ENCODE results near the gene FNDC3B. TPM values are rescaled to one million over a fixed set of nuclear protein-coding genes. Genes with fewer than 3 reads are reported as not detected.

Gene FNDC3B
- total RNA-seq, 1 donor from 2014 or later: 147 TPM

DNA sequence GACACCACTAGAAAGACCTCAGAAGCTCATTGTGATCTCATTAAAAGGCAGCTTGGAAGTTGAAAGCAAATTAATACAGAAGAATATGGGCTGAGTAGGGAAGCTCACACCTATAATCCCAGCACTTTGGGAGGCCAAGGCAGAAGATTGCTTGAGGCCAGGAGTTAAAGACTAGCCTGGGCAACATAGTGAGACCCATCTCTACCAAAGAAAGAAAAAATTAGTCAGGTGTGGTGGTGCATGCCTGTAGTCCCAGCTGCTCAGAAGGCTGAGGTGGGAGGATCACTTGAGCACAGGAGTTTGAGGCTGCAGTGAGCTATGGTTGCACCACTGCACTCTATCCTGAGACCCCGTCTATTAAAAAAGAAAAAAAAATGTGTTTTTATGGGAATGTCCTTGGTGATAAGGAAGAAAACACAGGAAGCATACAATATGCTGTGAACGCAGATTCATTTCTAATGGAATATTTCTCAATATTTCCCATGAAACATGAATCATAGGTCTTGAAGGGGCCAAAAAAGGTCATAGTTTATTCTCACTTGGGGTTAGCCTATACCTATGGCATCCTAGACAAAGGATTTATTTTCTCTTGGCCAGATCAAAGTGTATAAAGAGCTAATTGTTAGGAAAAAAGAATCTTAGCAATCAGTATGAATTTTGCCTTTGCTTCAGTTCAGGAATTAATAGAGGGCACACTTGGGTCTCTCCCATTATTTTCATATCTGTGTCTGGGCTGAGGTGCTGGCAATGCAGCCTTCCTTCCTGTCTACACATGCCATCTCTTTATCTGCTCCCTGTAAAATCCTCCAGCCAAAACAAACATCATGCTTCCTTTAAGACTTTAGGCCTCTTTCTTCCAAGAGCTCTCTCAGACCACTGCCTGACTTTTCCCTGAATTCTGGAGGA, 98.2 kb downstream of the FNDC3B start:
- no peak for DNase-seq

DNA sequence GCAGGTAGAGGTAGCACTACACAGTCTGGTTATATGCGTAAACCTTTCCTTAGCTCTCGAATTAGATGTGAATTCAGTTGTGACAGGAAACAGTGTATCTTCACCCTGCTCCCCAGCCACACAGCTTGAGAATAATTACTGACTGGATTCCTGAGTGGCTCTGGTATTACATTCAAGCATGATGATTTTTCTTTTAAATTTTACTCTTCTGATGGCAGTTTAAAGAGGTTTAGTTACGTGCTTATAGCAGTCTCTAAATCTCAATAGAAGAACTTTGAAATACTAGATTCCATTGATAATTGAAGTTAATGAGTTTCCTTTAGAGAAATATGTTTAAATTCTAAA, 98.8 kb downstream of the FNDC3B start:
- no peak for DNase-seq

DNA sequence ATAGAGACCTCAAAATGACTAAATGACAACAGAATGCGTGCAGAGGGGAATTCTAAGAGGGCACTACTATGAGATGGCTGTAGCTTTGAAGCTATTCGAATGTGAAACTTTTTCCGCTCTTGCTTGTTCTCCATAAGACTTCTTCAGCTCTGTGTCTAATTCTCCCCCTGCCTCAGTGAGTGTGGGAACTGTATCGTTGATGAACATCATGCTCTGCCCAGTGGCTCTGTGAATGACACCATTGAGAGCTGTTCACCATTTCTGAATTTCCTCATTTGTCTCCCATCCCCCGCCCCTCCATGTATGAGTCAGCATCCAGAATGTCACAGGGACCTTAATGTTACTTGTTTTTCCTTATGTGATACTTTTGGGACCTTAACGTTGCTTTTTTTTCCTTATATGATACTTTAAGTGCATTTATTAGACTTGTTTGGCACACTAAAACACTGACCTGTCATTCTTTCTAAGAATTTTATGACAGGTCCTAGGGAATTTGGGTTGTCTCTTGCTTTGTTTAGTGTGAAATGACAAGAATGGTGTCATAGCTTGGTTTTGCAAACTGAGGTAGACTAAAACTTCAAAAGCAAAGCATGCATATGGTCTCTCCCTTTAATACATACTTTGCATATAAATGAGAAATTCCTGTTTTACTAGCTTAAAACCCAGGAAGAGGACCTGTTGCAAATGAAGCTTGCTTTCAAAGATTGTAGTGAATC, 99.6 kb downstream of the FNDC3B start:
- DNase-seq: peak; percentile 49

DNA sequence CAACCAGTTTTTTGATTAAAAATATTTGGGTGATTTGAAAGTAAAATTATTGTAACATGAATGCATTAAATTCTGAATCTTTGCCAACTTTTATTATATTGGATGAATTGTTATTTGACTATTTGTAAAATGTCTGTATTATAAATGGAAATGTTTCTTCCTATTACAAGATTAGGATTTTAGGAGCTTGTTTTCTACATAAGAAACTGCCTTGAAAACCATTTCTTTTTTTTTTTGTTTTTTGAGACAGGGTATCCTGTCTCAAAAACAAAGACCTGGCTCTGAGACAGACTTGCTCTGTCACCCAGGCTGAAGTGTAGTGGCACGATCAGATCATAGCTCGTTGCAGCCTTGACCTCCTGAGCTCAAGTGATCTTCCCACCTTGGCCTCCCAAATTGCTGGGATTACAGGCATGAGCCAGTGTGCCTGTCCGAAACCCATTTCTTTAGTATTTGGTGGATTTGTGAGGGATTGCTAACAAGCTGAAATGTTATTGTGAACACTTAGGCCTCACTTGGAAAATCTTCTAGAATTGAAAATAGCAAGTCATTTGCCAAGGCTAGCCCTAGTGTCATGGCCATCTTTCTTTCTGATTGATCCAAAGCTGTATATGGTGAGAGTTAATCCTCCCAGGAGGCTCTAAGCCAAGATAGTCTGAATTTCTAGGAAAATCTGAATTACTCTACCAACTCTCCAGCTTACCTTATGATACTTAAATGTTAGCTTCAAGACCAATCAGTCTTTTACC, 100.3 kb downstream of the FNDC3B start:
- no peak for DNase-seq

DNA sequence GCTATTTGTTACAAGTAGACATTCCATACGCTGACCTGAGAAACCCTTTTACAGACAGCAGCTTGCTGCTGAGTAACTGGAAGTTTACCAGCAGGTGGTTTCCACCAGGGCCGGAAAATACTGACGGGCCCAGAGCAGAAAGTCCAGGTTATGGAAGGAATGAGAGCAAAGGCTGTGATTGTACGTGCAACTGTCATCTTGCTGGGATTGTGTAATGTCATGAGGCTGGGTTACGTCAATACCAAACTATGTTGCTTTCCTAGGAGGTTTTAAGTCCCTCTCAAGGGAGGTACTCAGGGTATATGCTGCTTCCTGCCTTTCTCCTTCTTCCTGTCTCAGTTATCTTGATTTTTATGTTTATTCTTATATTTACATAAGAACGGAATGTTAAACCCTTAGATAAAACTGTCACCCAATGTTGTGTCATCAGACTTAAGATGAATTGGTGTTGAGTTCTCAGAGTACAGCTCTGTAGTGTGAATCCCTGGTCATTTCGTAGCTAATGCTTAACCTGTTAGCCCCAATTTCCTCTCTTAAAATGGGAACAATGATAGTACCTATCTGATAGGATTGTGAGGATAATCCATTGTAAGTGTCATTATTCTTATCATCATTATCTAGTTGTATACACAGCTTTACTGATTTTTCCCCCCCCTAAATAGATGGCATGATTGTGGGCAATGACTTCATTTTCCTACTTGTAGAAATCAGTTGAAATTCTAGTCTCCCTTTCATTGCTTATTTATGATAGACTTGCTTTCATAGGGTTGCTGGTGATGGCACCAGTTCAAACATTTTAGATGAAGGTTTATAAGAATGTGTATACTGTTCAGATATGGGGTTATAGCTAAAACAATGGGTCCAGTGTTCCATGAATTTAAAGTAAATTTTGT, 101.4 kb downstream of the FNDC3B start:
- peak; percentile 66 for DNase-seq

DNA sequence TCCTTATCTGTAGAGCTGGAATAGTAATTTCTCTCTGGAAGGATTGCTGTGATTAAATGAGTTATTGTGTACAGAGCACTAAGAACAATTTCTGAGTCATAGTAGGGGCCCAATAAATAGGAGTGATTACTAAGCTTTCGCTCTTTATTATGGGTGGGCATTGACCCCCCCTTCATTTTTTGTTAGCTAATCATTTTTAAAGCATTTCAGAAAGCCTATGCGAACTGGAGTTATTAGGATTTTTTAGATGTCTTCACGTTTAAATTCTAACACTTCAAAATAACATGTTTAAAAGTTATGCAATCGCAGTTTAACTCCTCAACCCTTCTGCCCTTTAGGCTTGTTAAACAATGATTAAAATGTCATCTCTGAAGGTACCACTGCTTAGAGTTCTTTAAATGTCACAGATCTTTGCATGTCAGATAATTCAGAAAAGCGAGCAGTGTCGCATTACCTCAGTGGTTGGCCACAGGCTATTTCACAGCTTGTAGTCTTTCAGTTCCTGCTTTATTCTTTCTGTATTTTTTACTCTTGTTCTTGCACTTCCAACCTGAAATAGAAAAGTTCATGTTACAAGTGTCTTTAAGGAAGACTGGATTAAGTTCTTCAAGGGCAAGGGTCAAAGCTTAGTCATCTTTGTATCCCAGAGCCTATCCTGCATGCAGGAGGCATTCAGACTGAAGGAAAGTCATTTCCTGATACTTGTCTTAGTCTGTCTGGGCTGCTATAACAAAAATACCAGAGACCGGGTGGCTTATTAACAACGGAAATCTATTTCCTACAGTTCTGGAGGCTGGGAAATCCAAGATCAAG, 102.9 kb downstream of the FNDC3B start:
- no peak for DNase-seq

DNA sequence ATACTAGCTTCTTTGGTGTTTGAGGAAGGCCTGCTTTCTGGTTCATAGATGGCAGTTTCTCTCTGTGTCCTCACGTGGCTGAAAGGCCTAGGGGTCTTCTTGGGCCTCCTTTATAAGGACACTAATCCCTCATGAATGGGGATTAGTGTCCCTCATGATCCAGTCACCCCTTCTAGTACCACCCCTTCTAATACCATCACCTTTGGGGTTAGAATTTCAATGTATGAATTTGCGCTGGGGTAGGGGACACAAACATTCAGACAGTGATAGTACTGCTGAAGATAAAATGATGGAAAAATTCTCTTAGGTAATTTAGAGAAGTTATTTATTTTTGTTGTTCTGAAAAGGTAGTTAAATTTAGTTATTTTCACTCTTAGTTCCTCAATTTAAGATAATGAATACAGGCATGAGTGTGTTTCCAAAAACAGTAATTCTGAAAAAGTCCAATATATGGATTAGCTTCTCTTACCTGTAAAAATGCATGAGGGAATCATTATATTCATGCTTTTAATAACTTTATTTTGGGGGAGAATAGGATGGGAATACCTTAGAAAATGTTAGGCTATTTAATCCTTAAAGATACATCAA, 103.6 kb downstream of the FNDC3B start:
- DNase-seq: no peak

DNA sequence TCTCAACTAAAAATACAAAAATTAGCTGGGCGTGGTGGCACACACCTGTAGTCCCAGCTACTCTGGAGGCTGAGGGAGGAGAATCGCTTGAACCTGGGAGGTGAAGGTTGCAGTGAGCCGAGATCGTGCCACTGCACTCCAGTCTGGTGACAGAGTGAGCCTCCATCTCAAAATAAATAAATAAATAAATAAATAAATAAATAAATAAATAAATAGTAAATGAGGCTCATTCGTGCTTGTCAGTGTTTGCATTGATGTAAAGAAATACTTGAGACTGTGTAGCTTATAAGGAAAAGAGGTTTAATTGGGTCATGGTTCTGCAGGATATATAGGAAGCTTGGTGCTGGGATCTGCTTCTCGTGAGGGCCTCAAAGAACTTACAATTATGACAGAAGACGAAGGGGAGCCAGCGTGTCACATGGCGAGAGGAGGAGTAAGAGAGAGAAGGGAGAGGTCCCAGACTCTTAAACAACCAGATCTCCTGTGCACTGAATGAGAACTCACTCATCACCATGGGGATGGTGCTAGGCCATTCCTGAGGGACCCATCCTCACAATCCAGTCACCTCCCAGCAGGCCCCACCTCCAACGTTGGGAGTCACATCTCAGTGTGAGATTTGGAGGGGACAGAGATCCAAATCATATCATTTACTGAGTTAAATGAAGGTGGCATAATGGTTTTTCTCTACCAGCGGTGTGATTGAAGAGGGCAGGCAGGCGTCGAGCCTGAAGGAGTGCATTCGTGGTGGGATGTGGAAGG, 104.5 kb downstream of the FNDC3B start:
- DNase-seq: no peak

DNA sequence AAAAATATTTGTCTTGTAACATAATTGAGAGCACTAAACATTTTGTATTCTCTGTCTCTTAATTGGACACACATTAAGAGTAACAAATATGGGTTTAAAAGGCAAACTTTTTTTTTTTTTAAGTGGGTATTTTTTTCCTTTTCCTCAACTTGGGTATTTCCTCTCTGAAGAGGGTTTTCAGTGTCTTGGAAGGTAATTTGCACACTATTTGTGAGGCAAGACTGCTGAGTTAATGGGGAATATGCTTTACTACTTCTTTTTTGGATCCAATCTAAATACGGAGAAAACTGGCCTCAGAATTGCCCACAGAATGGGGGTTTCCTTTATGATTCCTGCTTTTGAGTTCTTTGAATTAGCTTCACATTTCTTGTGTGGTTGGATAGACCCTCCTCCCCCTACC, 105.2 kb downstream of the FNDC3B start:
- no peak for DNase-seq

DNA sequence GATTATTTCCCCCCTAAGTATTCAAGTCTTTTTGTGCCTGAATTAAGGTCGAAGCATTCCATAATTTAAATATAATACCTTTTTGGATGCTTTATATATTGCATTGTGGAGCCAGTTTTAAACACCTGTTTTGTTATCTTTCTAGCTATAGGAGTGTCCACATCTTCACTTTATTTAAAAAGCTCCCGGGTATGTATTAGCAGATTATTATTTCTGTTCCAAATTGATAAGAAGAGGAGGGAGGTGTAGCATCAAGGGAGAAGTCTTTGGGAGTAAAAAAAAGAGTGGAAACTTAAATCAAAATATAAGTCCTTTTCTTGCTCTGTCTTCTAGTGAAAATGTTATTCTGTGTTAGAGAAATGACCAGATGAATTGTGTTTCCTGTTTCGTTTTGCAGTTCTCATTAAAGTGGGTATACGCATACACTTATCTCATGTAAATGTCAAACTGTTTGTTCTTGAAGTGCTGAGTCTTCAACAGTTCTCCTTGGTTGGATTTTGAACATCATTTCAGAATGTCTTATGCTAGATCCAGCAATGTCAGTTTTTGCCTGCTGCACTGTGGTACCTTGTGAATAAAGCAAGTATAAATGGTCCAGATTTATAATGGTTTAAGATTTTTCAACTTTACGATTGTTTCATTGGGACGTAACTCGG, 105.8 kb downstream of the FNDC3B start:
- no peak for DNase-seq

DNA sequence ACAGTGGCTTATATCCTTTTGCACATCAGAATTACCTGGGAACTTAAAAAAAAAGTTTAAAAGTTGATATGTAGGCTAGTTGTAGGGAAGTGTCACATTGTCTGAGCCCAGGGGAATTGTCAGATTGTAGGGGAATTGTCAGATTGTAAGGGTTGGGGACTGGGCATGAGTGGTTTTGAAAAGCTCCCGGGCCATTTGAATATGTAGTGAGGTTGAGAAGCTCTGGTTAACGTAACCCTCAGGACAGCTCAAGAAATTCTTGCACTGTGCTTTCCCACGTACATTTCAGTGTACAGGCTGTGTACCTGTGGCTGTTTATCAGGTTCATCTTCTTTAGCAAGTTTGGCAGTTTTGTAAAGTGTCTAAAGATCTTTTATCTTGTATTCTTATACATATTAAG, 107.0 kb downstream of the FNDC3B start:
- DNase-seq: no peak

DNA sequence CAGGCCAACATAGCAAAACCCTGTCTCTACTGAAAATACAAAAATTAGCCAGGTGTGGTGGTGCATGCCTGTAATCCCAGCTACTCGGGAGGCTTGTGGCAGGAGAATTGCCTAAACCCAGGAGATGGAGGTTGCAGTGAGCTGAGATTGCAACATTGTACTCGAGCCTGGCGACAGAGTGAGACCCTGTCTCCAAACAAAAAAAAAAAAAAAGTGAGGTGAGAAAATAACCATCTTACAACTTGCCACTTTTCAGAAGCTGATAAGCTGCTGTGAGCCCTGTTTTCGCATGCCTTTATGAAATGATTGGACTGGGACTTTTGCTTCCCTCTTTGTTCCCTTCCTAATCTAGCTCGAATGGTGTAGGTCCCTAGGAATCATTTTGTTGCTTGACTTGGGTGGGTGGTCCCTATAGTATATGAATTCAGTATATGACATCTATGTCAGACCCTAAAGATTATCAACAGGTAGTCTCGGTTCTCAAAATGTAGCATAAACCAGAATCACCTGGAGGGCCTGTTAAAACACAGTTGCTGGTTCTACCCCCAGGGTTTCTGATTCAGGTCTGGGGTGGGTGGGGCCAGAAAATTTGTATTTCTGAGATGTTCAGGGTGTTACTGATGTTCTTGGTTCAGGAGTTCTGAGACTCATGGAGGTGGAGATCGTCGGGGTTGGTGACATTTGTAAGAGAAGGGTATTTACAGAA, 107.9 kb downstream of the FNDC3B start:
- DNase-seq: no peak

DNA sequence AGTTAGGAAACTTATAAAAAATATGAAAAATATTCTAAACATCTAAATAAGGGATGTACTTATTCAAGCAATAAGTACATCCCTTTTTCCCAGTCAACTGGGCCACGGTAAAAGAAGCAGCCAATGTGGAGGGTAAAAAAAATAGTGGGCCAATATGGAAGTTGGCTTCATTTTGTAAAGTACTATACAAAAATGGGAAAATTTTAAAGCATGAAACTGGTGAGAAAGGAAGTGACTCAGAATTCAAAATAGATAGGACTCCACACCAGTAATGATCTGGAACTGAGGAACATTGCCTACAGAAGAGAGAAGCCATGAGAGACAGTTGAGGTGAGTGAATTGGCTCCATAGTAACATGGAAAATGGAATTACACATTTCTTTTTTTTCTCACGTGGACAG, 108.9 kb downstream of the FNDC3B start:
- no peak for DNase-seq

DNA sequence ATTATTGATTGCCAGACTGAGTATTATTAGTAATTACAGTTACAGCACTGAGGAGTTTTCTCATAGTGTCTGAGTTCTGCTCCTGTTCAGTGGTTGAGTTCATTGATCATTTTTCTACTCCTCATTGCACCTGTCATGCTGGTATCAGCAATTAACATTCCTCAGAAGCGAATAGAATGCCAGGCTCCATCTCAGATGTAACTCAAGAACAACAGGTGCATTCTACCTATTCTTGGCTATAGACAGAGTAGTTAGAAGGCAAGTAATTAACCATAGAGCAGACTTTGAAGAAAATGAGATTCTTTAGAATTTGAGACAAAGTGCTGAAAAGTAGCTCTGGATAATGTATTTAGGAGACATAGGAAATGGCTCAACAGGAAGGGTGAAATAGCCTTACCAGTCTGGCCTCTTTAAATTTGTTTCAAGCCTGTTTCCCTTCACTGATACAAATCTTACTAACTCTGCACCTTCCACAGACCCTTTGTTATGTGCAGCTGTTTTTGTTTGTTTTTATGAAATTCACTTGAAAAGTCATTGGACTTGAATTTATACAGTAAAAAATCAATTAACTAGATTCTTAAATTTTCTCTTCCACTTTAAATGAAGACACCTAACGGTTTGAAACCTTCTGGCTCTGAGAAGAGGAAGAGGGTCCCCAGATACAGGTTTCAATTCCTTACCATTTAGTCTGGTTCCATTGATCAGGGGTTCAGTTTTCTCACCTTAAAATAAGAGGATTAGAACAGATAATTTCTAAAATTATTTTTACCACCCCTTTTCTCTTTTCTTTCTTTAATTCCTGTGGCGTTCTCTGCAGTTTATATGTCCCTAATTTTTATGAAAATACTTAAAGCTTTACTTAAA, 109.6 kb downstream of the FNDC3B start:
- peak; percentile 40 for DNase-seq

DNA sequence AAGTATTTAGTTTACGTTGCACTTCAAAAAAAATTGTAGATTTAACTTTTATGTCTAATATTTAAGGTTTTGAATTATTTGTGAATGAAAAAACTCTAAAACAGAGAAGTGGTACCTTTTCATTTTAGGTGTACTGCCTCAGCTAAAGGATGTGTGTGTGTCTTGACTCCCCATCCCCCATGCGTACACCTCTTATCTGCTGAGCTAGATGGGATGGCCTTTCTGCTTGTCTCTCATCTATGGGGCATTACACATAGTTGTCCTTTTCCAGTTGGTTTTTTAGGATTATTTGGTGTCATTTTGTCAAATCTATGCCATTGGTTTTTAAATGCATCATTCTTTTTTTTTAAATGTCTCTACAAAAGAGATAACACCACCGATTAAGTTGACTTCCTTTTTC, 110.9 kb downstream of the FNDC3B start:
- DNase-seq: no peak

DNA sequence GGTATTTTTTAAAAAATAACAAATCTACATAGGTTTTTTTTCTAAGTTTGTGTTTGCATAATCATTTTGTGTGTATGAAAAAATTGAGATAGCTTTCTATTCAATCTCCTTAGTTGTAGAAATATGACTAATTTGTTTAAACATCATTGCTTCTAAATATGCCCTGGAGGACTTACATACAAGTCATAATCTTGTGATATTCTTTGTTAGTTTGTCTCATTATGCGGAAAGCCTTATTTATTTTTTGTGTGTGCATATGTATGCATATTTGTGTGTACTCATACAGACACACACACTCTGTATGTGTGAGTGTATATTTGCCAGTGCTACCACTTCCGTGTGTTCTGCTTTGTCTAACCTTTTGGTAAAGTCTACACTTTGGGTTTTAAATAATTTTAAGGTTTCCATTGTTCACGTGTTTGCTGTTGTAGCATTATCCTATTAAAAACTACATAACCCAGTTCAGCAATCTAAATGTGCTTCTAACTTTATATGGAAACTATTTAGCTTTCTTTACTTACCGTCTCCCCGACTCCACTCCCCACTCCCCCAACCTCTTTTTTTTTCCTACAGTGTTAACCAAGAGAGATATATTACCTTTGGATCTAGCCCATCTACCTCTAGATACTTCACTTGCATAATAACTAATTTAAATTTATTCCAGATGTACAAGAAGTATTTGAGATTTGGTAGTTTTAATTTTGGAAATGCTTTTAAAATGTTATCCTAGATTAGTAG, 111.7 kb downstream of the FNDC3B start:
- DNase-seq: peak; percentile 33
